H1 (cell line): Measurements from ENCODE around the gene KIAA1671. TPM values are rescaled to one million over a fixed set of nuclear protein-coding genes. Genes with fewer than 3 reads are reported as not detected.

Source experiments
- CTCF ChIA-PET: fragments of 300-600 bp; sonication (Branson Sonifier 250); formaldehyde crosslinking; loops from one replicate; lab custom pipeline; 2021; ENCODE audit not compliant: partially characterized antibody; lab: Charles Lee
- POLR2A ChIA-PET: fragments of 300-600 bp; sonication (Branson Sonifier 250); formaldehyde crosslinking; loops from one replicate; lab custom pipeline; 2021; ENCODE audit warnings: inconsistent platforms; ENCODE audit not compliant: partially characterized antibody; lab: Charles Lee
- DNase-seq, 2 experiments: peaks; one replicate each; pipeline versions ENCODE4 v3.0.0 to v3.0.0-alpha.2; 2010 to 2022; ENCODE audit warnings: low spot score in 2 of 2, low read depth in 1 of 2, mixed read lengths in 1 of 2
- FAIRE-seq: peaks from 2 replicates; lab custom pipeline; 2011; peaks lifted over from hg19 to GRCh38; lab: Jason Lieb, UNC
- H2AFZ ChIP-seq: 2 replicates; pipeline ENCODE4 v1.8.1; 2012; ENCODE audit warnings: low read length, inconsistent platforms
- H2AK5ac ChIP-seq: 2 replicates; pipeline ENCODE4 v1.6.1; 2013; ENCODE audit warnings: low read depth, low read length
- H2BK120ac ChIP-seq: replicated peaks from 2 replicates; pipeline ENCODE3; 2013; ENCODE audit warnings: low read depth, low read length, inconsistent platforms
- H2BK12ac ChIP-seq: 2 replicates; pipeline ENCODE4 v1.6.1; 2013; ENCODE audit warnings: low read depth, low read length
- H2BK15ac ChIP-seq: 2 replicates; pipeline ENCODE4 v1.6.1; 2013; ENCODE audit warnings: low read length
- H2BK20ac ChIP-seq: 2 replicates; pipeline ENCODE4 v1.6.1; 2013; ENCODE audit warnings: low read length
- H2BK5ac ChIP-seq: 2 replicates; pipeline ENCODE4 v1.6.1; 2013; ENCODE audit warnings: low read depth, low read length
- H3K14ac ChIP-seq: 2 replicates; pipeline ENCODE4 v1.6.1; 2013; ENCODE audit warnings: inconsistent platforms; ENCODE audit not compliant: insufficient read length
- H3K18ac ChIP-seq: 2 replicates; pipeline ENCODE4 v1.6.1; 2013; ENCODE audit warnings: low read length; ENCODE audit errors: extremely low read depth
- H3K23ac ChIP-seq: 2 replicates; pipeline ENCODE4 v1.6.1; 2013; ENCODE audit warnings: inconsistent platforms; ENCODE audit not compliant: insufficient read length
- H3K23me2 ChIP-seq: 2 replicates; pipeline ENCODE4 v1.6.1; 2013; ENCODE audit warnings: low read depth, low read length
- H3K27ac ChIP-seq: 2 replicates; pipeline ENCODE4 v1.6.1; 2011; ENCODE audit warnings: low read depth, low read length, inconsistent platforms
- H3K27me3 ChIP-seq, 4 experiments: replicated peaks in 1 of 4; 1 replicate in 1 of 4; 2 replicates in 3 of 4; pipeline versions ENCODE4 v1.6.1 to v1.8.1; 2011 to 2013; ENCODE audit warnings: low read length in 3 of 4, mild to moderate bottlenecking in 3 of 4, inconsistent platforms in 2 of 4, mixed read lengths in 2 of 4, moderate library complexity in 1 of 4; ENCODE audit not compliant: control insufficient read depth in 3 of 4, insufficient read depth in 3 of 4; ENCODE audit errors: extremely low read depth in 1 of 4
- H3K36me3 ChIP-seq, 4 experiments: 2 replicates each; pipeline versions ENCODE4 v1.6.1 to v1.8.1; 2011 to 2013; ENCODE audit warnings: mild to moderate bottlenecking in 4 of 4, low read length in 3 of 4, moderate library complexity in 2 of 4, control low read depth in 1 of 4, inconsistent platforms in 1 of 4; ENCODE audit not compliant: insufficient read depth in 4 of 4, control insufficient read depth in 2 of 4
- H3K4ac ChIP-seq: replicated peaks from 2 replicates; pipeline ENCODE3; 2013; ENCODE audit warnings: low read length, low read depth, mixed read lengths, inconsistent platforms; ENCODE audit not compliant: insufficient read length
- H3K4me1 ChIP-seq, 4 experiments: replicated peaks in 1 of 4; 1 replicate in 1 of 4; 2 replicates in 3 of 4; pipeline versions ENCODE4 v1.6.1 to v1.8.1; 2011 to 2013; ENCODE audit warnings: low read length in 3 of 4, inconsistent platforms in 2 of 4, mixed read lengths in 1 of 4; ENCODE audit not compliant: insufficient read depth in 4 of 4, control insufficient read depth in 3 of 4
- H3K4me2 ChIP-seq, 2 experiments: 2 replicates each; pipeline versions ENCODE4 v1.6.1 to v1.8.1; 2011 to 2013; ENCODE audit warnings: low read depth in 2 of 2, low read length in 2 of 2, control low read depth in 1 of 2, inconsistent platforms in 1 of 2, mild to moderate bottlenecking in 1 of 2; ENCODE audit not compliant: insufficient read depth in 1 of 2
- H3K4me3 ChIP-seq, 4 experiments: fragments of 200-600, 300-600 bp in 1 of 4; sonication (generic), shearing (Covaris generic), sonication (Bioruptor Twin) in 1 of 4; 2 replicates each; pipeline versions ENCODE4 v1.5.1 to v1.8.1; 2011 to 2016; ENCODE audit warnings: low read length in 4 of 4, low read depth in 3 of 4, control low read depth in 2 of 4, inconsistent platforms in 2 of 4, mild to moderate bottlenecking in 2 of 4, mixed read lengths in 1 of 4, moderate library complexity in 1 of 4; ENCODE audit not compliant: insufficient read depth in 2 of 4; ENCODE audit errors: extremely low read depth in 1 of 4
- H3K56ac ChIP-seq: replicated peaks from 2 replicates; pipeline ENCODE3; 2013; ENCODE audit warnings: low read depth, mild to moderate bottlenecking, mixed read lengths, low read length, inconsistent platforms; ENCODE audit not compliant: insufficient read length
- H3K79me1 ChIP-seq: 2 replicates; pipeline ENCODE4 v1.6.1; 2013; ENCODE audit warnings: low read depth, low read length, control low read depth
- H3K79me2 ChIP-seq, 2 experiments: 2 replicates each; pipeline versions ENCODE4 v1.6.1 to v1.8.1; 2012 to 2013; ENCODE audit warnings: low read length in 2 of 2, mild to moderate bottlenecking in 2 of 2, inconsistent platforms in 1 of 2; ENCODE audit not compliant: insufficient read depth in 2 of 2, control insufficient read depth in 1 of 2
- H3K9ac ChIP-seq, 4 experiments: replicated peaks in 1 of 4; 1 replicate in 1 of 4; 2 replicates in 3 of 4; pipeline versions ENCODE4 v1.6.1 to v1.8.1; 2011 to 2013; ENCODE audit warnings: low read depth in 3 of 4, low read length in 3 of 4, control low read depth in 2 of 4, mild to moderate bottlenecking in 2 of 4, moderate library complexity in 2 of 4, inconsistent platforms in 1 of 4; ENCODE audit errors: extremely low read depth in 1 of 4
- H3K9me3 ChIP-seq, 2 experiments: 2 replicates each; pipeline versions ENCODE4 v1.6.1 to v1.8.1; 2012 to 2013; ENCODE audit warnings: mild to moderate bottlenecking in 2 of 2, moderate library complexity in 2 of 2, control low read depth in 1 of 2, inconsistent platforms in 1 of 2, low read depth in 1 of 2, low read length in 1 of 2, mixed read lengths in 1 of 2; ENCODE audit not compliant: insufficient read depth in 2 of 2
- H4K20me1 ChIP-seq, 2 experiments: replicated peaks in 1 of 2; 2 replicates each; pipeline versions ENCODE3 to v1.8.1; 2011 to 2013; ENCODE audit warnings: inconsistent platforms in 2 of 2, low read length in 2 of 2, mild to moderate bottlenecking in 1 of 2; ENCODE audit not compliant: insufficient read depth in 2 of 2, control insufficient read depth in 1 of 2
- H4K5ac ChIP-seq: 2 replicates; pipeline ENCODE4 v1.6.1; 2013; ENCODE audit warnings: low read length, low read depth, mixed read lengths, inconsistent platforms; ENCODE audit not compliant: insufficient read length
- H4K8ac ChIP-seq: 2 replicates; pipeline ENCODE4 v1.8.0; 2013; ENCODE audit warnings: mild to moderate bottlenecking, moderate library complexity, low read length, inconsistent platforms; ENCODE audit not compliant: insufficient read depth; ENCODE audit errors: extremely low read depth
- H4K91ac ChIP-seq: replicated peaks from 2 replicates; pipeline ENCODE3; 2013; ENCODE audit warnings: low read length, mixed read lengths, inconsistent platforms; ENCODE audit not compliant: insufficient read length
- CTCF ChIP-seq, 3 experiments: IDR thresholded peaks; 1 replicate in 2 of 3; 2 replicates in 1 of 3; pipeline versions ENCODE4 v1.5.1 to v1.6.1; 2011; ENCODE audit warnings: low read length in 3 of 3, mild to moderate bottlenecking in 3 of 3, inconsistent platforms in 2 of 3, low read depth in 1 of 3, moderate library complexity in 1 of 3; ENCODE audit not compliant: insufficient read depth in 1 of 3; ENCODE audit errors: control extremely low read depth in 1 of 3
- HDAC6 ChIP-seq: IDR thresholded peaks from one replicate; pipeline ENCODE4 v1.7.1; 2012; ENCODE audit warnings: low read depth, mild to moderate bottlenecking, inconsistent platforms, low read length, moderate library complexity
- RAD21 ChIP-seq, 2 experiments: IDR thresholded peaks in 1 of 2; conservative IDR thresholded peaks in 1 of 2; 2 replicates each; pipeline ENCODE4 v1.6.1; 2011; ENCODE audit warnings: low read depth in 2 of 2, low read length in 2 of 2, improper control_type of control experiment in 1 of 2, inconsistent platforms in 1 of 2, mild to moderate bottlenecking in 1 of 2, moderate library complexity in 1 of 2
- WGBS, 2 experiments: shearing (Covaris generic) in 1 of 2; methylation state at CpG; one replicate each; pipeline versions ENCODE4 v1.1.6 to v1.1.7; 2013 to 2015; ENCODE audit warnings: low lambda C conversion rate in 2 of 2, mixed read lengths in 2 of 2, inconsistent platforms in 1 of 2, low coverage in 1 of 2, missing lambda C conversion rate in 1 of 2; ENCODE audit not compliant: insufficient replicate concordance in 2 of 2, insufficient coverage in 1 of 2, insufficient read length in 1 of 2; ENCODE audit errors: extremely low coverage in 1 of 2, missing lambda C conversion rate in 1 of 2; 5-methylcytosine and 5-hydroxymethylcytosine counted together
- polyA plus RNA-seq, 7 experiments: library from polyadenylated mRNA; depleted of rRNA in 3 of 7; stranded (reverse) in 5 of 7; unstranded in 2 of 7; fragments of >200 nt in 5 of 7; fragments of 200-250 nt in 2 of 7; gene quantifications; 1 replicate in 5 of 7; 2 replicates in 1 of 7; 4 replicates in 1 of 7; pipeline versions ENCODE4 v1.2.1 to v1.2.3, GENCODE V29; 2011 to 2013; ENCODE audit warnings: missing spikeins in 2 of 7, mixed read lengths in 2 of 7
- total RNA-seq: library from RNA; stranded (reverse); fragmentation: NEBNext Ultra II Directional; extraction: Animal tissue kit (Norgen Biotek cat#: 25700); gene quantifications from 2 replicates; pipeline ENCODE4 v1.2.1, GENCODE V29; 2021

KIAA1671 gene
- total and polyA plus RNA-seq, 2 of the 8 experiments (the other 6 are each of a cell fraction or from before 2014, with no cell fraction given), result 6.4 to 23.9 TPM

DNA sequence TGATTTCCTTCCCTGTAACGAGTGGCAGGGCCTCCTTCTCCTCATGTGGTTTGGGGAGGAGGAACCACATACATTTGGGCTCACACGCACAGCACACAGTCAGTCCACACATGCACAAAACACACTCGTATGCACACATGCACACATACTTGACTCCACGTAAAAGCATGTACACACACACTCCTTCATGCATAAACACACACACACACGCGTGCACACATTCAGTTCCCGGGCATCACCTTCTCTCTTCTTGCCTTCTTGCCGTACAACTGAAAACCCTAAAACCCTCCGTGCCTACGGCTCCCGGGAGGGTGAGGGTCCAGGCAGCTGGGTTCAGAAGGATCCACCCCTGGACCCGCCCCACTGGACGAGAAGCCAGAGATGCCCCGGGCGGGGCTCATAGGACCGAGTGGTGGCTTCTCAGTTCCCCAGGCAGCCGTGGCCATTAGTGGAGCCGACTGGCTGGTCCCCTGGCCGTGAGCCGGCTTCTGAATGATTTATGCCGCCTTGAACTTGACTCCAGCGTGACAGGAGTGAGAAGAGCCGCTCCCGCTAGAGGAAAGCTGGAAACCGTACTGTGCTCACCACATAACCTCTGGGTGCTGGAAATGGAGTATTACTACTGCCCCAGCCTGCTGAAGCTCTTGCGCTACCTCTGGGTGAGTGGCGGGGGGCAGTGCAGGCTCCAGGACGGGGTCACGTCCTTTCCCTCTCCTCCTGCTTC lies 117.4 kb downstream of the KIAA1671 start:
- H2BK5ac ChIP-seq, result no peak overlapping the region
- H3K14ac ChIP-seq, result no peak overlapping the region
- no peak overlapping the region for H3K27ac ChIP-seq
- peak overlapping the region; percentile 43 for H4K8ac ChIP-seq
- H2BK12ac ChIP-seq, result no peak overlapping the region
- H2BK120ac ChIP-seq, result no peak overlapping the region
- no peak overlapping the region for H3K9ac ChIP-seq
- H3K79me2 ChIP-seq, result no peaks in the 10 kb centered on the region
- no peak overlapping the region for H3K18ac ChIP-seq
- H3K23me2 ChIP-seq, result no peaks in the 10 kb centered on the region
- POLR2A ChIA-PET, result no interaction called here
- peak overlapping the region; percentile 22 for H4K5ac ChIP-seq
- CTCF ChIA-PET, result interaction anchor here (1.2 to 3.9 kb wide), 5 partner anchors 10 to 140 kb away, joined by 3 to 24 read pairs (median 4); no protein-coding TSS in a partner anchor
- no peak overlapping the region for H3K23ac ChIP-seq
- 89% methylated on average over 24 of the region's 29 CpGs; no CpG with 5 or more reads in 1 of the 2 experiments for WGBS, 2 experiments
- no peak overlapping the region for H2AFZ ChIP-seq
- no peaks in the 10 kb centered on the region; a peak in 1 of 8 replicates for H3K36me3 ChIP-seq
- H2AK5ac ChIP-seq, result no peak overlapping the region
- H3K4me1 ChIP-seq, result no peaks in the 10 kb centered on the region; a peak in 2 of 7 replicates
- H3K4me2 ChIP-seq, result no peak overlapping the region
- H3K27me3 ChIP-seq, result no peaks in the 10 kb centered on the region
- no peak overlapping the region for H3K56ac ChIP-seq
- TF ChIP-seq RAD21 (IDR thresholded peaks at IDR 0.05 in 1 of 2, conservative IDR thresholded peaks at IDR 0.05 in 1 of 2; ENCODE audit: low read depth in 2 of 2, low read length in 2 of 2), result peak; percentile 23 to 32; a peak in 3 of 4 replicates
- TF ChIP-seq HDAC6, result no peak
- TF ChIP-seq CTCF (IDR thresholded peaks at IDR 0.05; ENCODE audit: control extremely low read depth in 1 of 3, insufficient read depth in 1 of 3, low read depth in 1 of 3, low read length in 3 of 3), result peak; percentile 8 to 27 (median 16); a peak in 2 of 4 replicates
- TF ChIP-seq, all 59 proteins: peak for 2
- no peaks in the 10 kb centered on the region; the same call in 1 of the 2 replicates for H3K79me1 ChIP-seq
- DNase-seq (no peak), FAIRE-seq (no peak)
- H2BK20ac ChIP-seq, result no peak overlapping the region
- no peak overlapping the region for H2BK15ac ChIP-seq
- peaks cover 0 to 2% of the 10 kb centered on the region in 2 experiments for H4K20me1 ChIP-seq
- no peaks in the 10 kb centered on the region for H3K9me3 ChIP-seq
- no peak overlapping the region for H4K91ac ChIP-seq
- no peak overlapping the region for H3K4me3 ChIP-seq
- no peak overlapping the region for H3K4ac ChIP-seq
